Peyer's patch (tissue), 4 donors: Measurements from ENCODE around the gene CSNK1A1. TPM values are rescaled to one million over a fixed set of nuclear protein-coding genes. Genes with fewer than 3 reads are reported as not detected.

Experiments
- DNase-seq, 3 donors: peaks; one replicate each; pipeline ENCODE4 v3.0.0-alpha.2; 2017 to 2019
- H3K27ac ChIP-seq, 4 donors: fragments of 200-600 bp; sonication (generic); one replicate each; pipeline ENCODE4 v1.5.1; 2016 to 2019
- H3K27me3 ChIP-seq, 2 donors: fragments of 200-600 bp; sonication (generic); one replicate each; pipeline ENCODE4 v1.5.1; 2019
- H3K36me3 ChIP-seq, 3 donors: fragments of 200-600 bp; sonication (generic); one replicate each; pipeline ENCODE4 v1.5.1; 2016 to 2019
- H3K4me1 ChIP-seq, 4 donors: fragments of 200-600 bp; sonication (generic); one replicate each; pipeline ENCODE4 v1.5.1; 2016 to 2019
- H3K4me3 ChIP-seq, 4 donors: fragments of 200-600 bp; sonication (generic); 1 replicate in 3 of 4; 2 replicates in 1 of 4; pipeline ENCODE4 v1.5.1; 2016 to 2019; ENCODE audit warnings: mild to moderate bottlenecking in 1 of 4
- H3K9me3 ChIP-seq, 4 donors: fragments of 200-600 bp; sonication (generic); one replicate each; pipeline ENCODE4 v1.5.1; 2016 to 2019; ENCODE audit warnings: mild to moderate bottlenecking in 1 of 4
- CTCF ChIP-seq, 6 experiments: fragments of 450-650 bp in 4 of 6; fragments of 200-600 bp in 2 of 6; sonication (generic) in 1 of 6; IDR thresholded peaks; one replicate each; pipeline ENCODE4 v1.5.1; 2017 to 2019; ENCODE audit warnings: antibody characterized with exemption in 6 of 6, mild to moderate bottlenecking in 3 of 6, moderate library complexity in 1 of 6
- POLR2A ChIP-seq, 2 donors: fragments of 450-650 bp; IDR thresholded peaks; one replicate each; pipeline ENCODE4 v1.5.1; 2017; ENCODE audit warnings: antibody characterized with exemption in 2 of 2, mild to moderate bottlenecking in 2 of 2, moderate library complexity in 2 of 2
- total RNA-seq, 4 donors: library from RNA; depleted of rRNA; stranded (reverse); fragments of >200 nt; gene quantifications; one replicate each; pipeline ENCODE4 v1.1.0, GENCODE V29; 2016

CSNK1A1 gene
- total RNA-seq, 4 donors from 2014 or later, result 185 to 253 (median 207) TPM

GRCh38 chr5:149549461-149550267 is 1.6 kb downstream of the CSNK1A1 start:
- peak in 1 of 6 experiments; percentile 5 for TF ChIP-seq CTCF (IDR thresholded peaks at IDR 0.05)
- TF ChIP-seq POLR2A (IDR thresholded peaks at IDR 0.05), result peak in 1 of 2 donors; percentile 44
- peak; percentile 65 to 71 (median 65) for DNase-seq
- Histone ChIP-seq H3K4me1 (peaks cover 0 to 41% (median 9%) of the 10 kb centered on the region in 4 donors), H3K27me3 (no peaks in the 10 kb centered on the region), H3K27ac (peak overlapping the region; percentile 89 to 99 (median 95)), H3K4me3 (peak overlapping the region; percentile 62 to 94 (median 72)), H3K9me3 (no peaks in the 10 kb centered on the region), H3K36me3 (peaks cover 0 to 32% (median 0%) of the 10 kb centered on the region in 3 donors)

DNA sequence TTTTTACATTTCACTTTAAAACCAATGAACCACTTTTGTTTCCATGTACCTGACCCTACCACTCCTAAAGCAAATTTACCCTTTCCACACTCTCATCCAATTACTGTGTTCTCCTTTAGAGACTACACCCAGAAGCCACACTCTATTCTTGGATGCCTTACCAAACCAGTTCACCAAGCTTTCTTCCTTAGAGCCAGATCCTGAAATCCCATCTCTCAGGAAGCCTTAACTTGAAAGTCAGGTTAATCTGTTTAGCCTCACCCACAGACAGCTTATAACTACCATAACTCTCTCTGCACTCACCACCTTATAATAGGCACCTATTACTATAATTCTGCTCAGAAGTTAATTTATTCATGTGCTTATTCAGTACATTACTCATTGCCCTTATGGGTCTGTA is 4.3 kb downstream of the CSNK1A1 start:
- Histone ChIP-seq H3K36me3 (peaks cover 0 to 41% (median 0%) of the 10 kb centered on the region in 3 donors), H3K4me3 (peak overlapping the region in 1 of 4 donors; percentile 79), H3K4me1 (peaks cover 4 to 66% (median 15%) of the 10 kb centered on the region in 4 donors), H3K27ac (peak overlapping the region in 1 of 4 donors; percentile 40), H3K27me3 (no peaks in the 10 kb centered on the region), H3K9me3 (no peaks in the 10 kb centered on the region)
- TF ChIP-seq CTCF (IDR thresholded peaks at IDR 0.05), result no peak
- no peak for TF ChIP-seq POLR2A (IDR thresholded peaks at IDR 0.05)
- no peak for DNase-seq

DNA sequence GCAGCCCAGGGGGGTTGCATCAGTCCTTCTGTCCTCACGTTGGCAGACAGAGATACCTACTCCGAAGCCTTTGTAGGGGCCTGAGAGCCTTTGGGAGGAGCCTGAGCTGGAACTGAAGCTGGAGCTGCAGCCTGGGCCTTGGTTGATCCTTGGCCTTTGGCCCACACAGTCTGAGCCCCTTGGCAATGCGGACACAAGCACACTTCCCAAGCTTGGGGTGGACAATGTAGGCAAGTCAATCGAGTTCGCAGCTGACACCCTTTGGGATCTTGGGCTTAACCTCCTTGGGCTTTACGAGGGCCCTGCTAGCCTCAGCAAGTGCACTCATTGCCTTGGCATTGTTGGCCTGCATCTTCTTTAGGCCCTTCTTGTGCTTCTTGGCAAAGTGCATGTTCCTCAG is 5.9 kb downstream of the CSNK1A1 start:
- H3K27me3 ChIP-seq, result no peaks in the 10 kb centered on the region
- H3K36me3 ChIP-seq, result peaks cover 0 to 51% (median 0%) of the 10 kb centered on the region in 3 donors
- no peak for DNase-seq
- TF ChIP-seq CTCF (IDR thresholded peaks at IDR 0.05) (no peak), POLR2A (IDR thresholded peaks at IDR 0.05) (no peak)
- H3K9me3 ChIP-seq, result no peaks in the 10 kb centered on the region
- no peak overlapping the region for H3K27ac ChIP-seq
- peaks cover 4 to 71% (median 15%) of the 10 kb centered on the region in 4 donors for H3K4me1 ChIP-seq
- no peak overlapping the region for H3K4me3 ChIP-seq

- Histone ChIP-seq H3K27ac (peak overlapping the region in 2 of 4 donors; percentile 16 to 53), H3K4me1 (peaks cover 4 to 81% (median 15%) of the 10 kb centered on the region in 4 donors), H3K36me3 (peaks cover 0 to 51% (median 0%) of the 10 kb centered on the region in 3 donors), H3K9me3 (no peaks in the 10 kb centered on the region), H3K4me3 (no peak overlapping the region), H3K27me3 (no peaks in the 10 kb centered on the region)
- no peak for DNase-seq
- TF ChIP-seq POLR2A (IDR thresholded peaks at IDR 0.05) (no peak), CTCF (IDR thresholded peaks at IDR 0.05) (no peak)
These were observed 7.2 kb downstream of the CSNK1A1 start for GRCh38 chr5:149544028-149544420.

DNA sequence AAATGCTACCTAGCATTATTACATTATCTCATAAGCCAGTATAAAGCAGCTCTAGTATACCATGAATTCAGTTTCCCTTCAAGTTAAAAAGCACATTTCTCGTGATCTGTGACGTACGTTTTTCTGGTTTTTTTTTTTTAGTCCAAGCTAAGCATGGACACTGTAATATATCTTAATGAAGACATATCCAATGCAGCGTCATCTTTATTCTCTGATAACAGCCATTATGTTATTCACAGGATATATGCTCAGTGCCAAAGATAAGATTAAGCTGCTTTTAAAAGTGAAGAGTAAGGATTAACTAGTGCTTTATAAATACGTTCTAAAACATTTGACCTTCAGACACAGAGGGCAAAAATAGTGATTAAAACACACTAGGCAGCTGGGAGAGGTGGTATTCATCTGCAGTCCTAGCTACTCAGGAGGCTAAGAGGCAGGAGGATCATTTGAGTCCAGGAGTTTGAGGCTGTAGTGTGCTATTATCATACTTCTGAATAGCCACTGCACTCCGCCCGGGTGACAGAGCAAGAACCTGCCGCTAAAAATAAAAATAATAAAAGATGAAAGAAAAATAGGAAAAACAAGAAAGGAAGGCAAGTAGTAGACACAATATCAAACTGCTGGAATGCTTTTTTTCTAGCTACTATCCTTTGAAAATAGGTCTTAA is 7.7 kb downstream of the CSNK1A1 start:
- H3K4me3 ChIP-seq, result peak overlapping the region in 1 of 4 donors; percentile 17
- H3K9me3 ChIP-seq, result no peaks in the 10 kb centered on the region
- no peak for DNase-seq
- H3K27me3 ChIP-seq, result no peaks in the 10 kb centered on the region
- H3K36me3 ChIP-seq, result peaks cover 0 to 51% (median 0%) of the 10 kb centered on the region in 3 donors
- H3K27ac ChIP-seq, result peak overlapping the region in 2 of 4 donors; percentile 43 to 53
- peaks cover 4 to 78% (median 14%) of the 10 kb centered on the region in 4 donors for H3K4me1 ChIP-seq
- TF ChIP-seq POLR2A (IDR thresholded peaks at IDR 0.05), result no peak
- TF ChIP-seq CTCF (IDR thresholded peaks at IDR 0.05), result no peak
